ENCODE measurements around the gene TLE4.
A peak's percentile ranks its signal among the peaks of the same experiment; 100 is the strongest.

The TLE4 gene

DNA sequence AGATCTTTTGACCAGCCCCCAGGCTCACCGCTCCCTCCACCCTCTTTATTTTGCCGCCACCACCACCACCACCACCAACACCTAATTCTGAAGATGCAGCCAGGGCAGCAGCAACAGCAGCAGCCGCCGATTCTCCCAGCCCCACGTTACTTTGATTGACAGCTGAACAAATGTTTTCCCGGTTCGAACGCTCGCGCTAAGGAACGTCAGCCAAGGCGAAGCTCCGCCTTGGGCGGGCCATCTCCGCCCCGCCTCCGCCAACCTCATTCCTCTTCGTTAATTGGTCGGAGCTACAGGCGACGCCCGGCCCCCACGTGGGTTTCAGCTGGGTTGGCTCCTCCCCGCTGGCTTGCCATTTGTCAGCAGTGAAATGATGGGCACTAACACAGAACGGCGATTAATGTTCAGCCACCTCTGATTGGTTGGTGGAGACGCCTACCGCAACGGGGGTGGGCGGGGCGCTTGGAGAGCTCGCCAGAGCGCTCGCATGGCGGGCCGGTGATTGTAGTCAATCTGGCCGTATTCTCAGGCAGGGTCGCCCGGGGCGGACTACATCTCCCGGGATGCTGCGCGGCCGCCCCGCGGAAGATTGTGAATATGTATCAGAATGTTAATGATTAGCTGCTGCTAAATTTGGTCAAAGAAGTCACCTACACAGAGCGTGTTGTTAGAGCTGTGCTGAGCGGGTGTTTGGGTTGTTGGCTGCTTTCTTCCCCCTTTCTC lies at the start of gene TLE4:
Gene TLE4, plus strand, starts transcription at position 657 of the 723 bp plus-strand sequence. CDS start 826 bp downstream, outside the sequence.
- peak; percentile 95 to 98 for DNase-seq (ENCODE audit: low read depth in 2 of 2)

DNA sequence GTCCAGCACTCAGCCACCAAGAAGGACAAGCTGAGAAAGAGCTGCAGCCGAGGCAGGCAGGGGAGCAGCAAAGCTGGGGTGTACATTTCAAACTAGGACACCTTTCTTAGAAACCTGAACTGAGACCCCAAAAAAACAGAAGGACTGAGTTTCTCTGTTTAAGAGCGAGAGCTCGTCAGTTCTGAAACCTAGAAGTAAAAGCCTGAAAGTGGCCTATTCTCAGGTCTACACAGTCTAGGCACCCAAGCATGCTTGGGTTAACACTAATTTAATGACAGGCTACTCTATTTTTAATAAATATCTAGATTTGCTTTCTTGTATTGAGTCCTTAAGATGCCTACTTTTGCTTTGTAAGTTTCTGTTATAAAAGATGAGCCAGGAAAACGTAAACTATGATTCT lies 49.0 kb upstream of the TLE4 start:
- no peak for DNase-seq (ENCODE audit: low read depth in 2 of 2)

DNA sequence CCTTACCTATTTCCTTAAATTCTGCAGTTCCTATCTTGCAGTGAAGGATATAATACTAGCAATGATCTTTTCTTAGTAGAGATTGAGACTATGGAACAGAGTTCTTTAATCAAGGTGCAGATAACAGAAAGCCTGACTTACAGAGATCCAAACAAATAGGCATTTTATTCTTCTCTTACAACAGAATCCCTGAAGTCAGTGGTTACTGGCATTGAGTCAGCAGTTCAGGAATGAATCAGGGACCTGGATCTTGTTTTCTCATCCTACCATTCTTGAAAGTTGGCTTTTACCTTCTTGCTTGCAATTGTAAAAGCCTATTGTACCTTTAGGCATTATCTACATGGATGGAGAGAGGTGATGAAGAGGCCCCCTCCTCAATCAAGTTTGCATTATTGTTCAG lies 47.5 kb upstream of the TLE4 start:
- DNase-seq (ENCODE audit: low read depth in 2 of 2): no peak

DNA sequence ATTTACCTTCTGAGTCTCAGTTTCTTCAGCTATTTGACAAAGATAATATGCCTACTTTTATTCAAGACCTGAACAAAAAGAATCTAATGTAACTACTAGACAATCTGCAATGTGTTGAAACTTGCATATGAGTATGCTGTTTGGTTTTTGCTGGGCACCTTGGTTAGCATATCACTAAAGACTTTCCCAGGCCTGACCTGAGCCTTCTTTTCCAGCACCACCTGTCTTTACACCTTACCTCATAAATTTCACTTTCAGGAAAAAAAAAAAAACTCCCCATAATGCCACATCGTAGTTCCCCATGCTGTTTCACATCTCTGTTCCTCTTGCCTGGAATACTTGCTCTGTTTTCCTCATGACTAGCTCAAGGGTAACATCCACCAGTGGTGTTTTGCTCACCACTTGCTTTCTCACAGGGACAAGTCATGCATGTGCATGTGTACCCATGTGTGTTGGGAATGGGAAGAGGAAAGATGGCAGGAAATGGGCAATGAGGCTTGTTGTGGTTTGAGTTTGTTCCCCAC lies 45.6 kb upstream of the TLE4 start:
- no peak for DNase-seq (ENCODE audit: low read depth in 2 of 2)

DNA sequence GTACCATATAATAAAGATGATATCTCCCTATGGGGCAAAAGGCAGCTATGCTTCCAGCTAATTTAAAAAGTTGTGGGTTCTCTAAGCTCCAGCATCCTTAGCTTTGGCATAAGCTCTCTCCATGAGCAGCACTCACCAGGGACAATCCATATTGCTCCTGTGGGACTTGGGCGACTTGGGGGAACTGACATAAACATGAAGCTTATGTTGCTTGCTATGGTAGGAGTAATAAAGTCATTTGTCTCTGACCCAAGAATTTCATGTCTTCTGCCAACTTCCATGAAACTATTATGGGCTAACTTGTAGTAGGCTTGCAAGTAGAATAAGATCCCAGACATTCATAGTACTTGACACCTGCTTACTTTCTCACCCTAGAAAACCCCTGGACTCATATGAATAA lies 36.2 kb upstream of the TLE4 start:
- no peak for DNase-seq (ENCODE audit: low read depth in 2 of 2)

DNA sequence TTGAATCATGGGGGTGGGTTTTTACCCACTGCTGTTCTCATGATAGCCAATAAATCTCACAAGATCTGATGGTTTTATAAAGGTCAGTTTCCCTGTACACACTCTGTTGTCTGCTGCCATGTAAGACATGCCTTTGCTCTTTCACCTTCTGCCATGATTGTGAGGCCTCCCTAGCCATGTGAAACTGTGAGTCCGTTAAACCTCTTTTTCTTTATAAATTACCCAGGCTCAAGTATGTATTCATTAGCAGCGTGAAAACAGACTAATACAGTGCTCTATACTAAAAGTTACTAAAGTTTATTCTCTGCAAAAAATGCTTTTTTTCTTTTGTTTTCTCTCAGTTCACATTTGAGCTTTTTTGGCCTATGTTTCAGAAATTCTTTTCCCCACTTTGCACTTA lies 33.9 kb upstream of the TLE4 start:
- DNase-seq (ENCODE audit: low read depth in 2 of 2): no peak

DNA sequence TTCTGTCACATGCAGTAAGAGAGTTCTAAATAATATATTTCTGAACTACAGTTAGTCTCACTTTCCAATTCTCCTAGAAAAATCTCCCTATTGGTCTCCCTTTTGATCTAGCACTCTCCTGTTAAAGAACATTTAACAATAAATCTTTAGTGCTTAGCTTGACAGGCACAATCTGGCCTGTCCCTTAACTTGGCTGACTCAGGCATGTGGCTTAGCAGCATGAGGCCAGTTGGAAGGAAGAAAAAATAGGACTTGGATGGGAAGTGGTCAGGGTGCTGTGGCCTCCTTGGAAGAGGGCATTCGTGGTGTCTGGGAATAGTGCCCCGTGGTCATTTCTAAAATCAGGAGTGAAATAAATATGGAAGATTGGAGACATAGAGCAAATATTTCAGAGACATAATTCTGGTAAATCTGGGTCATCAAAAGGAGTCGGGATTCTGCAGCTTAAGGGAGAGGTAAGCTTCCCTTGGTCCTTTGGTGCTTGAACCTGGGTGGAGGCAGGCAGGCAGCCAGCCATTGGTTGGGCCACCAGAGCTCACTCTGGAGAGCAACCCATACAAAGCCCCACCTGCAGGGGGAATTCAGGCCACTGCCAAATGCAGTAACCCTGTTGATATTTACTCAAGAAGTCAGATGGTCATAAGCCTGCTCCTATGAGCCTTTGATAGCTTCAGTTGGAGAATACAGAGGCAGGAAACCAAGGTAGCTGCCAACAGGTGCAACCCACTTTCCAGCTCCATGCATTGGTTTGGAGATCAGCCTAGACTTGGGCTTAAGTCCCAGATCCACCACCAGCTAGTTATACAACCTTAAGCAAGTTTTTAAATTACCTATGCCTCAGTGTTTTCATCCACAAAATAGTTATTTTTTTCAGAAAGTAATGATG lies 28.8 kb upstream of the TLE4 start:
- DNase-seq (ENCODE audit: low read depth in 2 of 2): no peak

DNA sequence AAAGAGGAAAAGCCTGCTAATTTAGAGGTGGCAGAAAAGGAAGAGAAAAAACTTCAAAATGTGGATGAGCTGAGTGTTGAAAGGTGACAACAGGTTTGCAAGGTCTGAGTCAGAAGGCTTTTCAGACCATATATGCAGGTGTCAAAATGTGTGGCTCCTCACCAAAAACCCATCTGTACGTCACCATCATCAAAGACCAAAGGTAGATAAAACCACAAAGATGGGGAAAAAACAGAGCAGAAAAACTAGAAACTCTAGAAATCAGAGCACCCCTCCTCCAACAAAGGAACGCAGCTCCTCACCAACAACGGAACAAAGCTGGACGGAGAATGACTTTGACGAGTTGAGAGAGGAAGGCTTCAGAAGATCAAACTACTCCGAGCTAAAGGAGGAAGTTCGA lies 27.4 kb upstream of the TLE4 start:
- DNase-seq (ENCODE audit: low read depth in 2 of 2): peak in 1 of 2 donors; percentile 3

DNA sequence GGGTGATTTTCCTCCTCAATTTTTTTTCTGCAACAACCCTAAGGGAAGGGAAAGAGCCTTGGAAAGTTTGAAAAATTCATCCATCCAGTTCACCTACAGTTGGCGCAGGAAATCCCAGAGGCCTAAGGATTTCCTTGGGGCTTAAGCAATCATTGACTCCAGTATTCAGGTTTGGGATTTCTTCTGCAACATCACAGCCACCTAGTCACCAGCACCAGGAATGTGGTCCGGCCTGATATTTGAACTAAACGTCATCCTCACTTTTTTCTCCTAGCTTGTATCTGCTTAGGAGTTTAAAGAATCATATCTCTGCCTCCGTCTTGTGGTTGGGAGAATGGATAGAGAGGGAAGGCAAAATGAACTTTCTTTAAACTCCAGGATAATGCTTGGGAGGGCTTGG lies 20.2 kb upstream of the TLE4 start:
- DNase-seq (ENCODE audit: low read depth in 2 of 2): no peak

DNA sequence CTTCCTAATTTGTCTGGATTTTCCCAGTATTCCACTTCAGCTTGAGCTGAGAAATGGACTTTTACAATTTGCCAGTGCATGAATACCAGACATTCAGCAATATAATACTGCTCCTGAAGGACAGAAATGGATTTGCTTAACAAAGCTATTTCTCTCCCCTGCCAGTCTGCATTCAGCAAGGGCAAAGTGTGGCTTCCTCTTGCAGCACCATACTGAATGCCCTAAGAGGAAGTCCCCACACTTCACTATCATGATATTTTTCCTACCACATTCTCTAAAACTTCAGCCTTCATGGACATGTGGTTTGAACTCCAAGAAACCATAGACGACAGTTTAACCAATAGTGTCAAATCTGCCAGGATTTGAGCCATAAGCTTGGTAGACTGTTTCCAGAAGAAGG lies 19.8 kb upstream of the TLE4 start:
- no peak for DNase-seq (ENCODE audit: low read depth in 2 of 2)

DNA sequence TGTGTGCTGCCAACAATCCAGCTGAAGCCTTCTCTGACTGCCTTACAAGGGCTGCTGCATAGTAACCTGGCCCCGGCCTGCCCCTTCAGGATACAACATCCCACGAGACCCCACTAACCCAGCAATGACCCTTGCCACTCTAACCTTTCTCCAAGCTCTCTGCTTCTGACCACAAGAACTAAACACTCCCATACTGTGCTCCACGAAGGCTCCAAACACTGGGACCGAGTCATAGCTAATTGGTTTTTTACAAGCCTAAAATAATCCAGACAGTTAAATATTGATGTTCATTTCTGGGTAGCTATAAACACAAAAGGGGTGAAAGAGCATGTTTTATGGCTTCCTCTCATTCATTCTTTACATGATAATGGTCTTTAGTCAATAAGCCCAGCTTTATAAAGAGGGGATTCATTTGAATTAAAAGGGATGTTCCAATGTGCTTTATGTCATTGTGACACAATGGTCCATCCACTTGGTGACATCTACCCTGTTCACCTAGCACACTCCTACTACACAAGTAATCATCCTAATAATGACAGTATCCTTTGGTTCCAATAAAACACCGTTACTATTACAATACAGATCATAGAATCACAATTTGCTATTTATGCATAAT lies 16.2 kb upstream of the TLE4 start:
- no peak for DNase-seq (ENCODE audit: low read depth in 2 of 2)

DNA sequence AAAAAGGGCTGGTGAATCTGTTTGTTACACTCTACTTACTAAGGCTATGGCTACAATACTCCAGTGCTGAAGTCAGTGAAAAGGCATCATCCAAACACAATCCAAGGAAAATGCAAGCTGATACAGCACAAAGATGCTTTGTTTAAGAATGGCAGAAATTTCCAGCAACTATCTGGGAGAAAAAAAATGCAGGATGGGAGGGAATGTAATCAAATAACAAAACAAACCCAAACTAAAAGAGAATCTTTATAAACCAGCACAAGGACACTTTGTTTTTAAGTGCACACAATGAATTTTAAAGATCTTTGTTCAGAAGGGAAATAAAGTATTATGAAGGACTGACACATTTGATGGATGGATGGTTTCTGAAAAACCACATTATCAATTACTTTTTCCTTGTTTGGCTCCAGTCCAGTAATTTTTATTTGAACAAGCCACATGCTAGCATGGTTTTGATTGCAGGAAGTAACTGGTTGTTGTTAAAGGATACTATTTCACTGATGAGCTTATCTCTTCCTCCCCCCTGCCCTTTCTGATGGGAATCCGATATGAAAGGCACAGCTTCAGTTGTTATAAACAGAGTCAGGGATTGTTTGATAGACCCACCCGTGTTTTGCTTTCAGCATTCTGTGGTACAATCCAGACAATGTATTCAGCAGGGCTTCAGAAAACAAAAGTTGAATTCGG lies 12.1 kb upstream of the TLE4 start:
- DNase-seq (ENCODE audit: low read depth in 2 of 2): no peak

DNA sequence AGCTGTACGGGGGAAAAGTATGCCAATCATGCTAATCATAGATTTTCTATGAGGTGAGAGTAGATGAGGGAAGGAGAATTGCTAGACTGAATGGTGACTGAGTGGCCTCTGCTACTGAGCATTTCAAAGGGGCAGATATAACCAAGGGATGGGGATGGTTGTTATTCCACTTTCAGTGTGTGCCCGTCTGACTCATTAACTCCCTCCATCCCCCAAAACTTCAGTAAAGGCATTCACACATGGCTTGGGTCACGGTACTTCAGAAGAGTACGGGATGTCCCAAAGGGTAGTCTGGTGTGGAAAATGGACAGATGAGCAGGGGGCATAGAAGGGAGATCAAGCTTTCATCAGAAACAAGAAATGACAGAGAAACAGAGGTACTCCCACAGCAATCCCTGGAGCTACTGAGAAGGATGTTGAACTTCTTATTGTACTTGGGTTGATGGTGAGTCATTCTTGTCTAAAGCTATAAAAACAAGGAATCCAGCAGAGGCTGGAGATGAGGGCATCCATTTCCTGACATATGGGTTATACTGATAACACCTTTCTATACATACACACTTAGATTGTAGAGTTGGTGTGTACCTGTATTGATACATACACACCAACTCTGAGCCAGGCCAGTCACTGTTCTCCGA lies 8.9 kb upstream of the TLE4 start:
- DNase-seq (ENCODE audit: low read depth in 2 of 2): no peak

DNA sequence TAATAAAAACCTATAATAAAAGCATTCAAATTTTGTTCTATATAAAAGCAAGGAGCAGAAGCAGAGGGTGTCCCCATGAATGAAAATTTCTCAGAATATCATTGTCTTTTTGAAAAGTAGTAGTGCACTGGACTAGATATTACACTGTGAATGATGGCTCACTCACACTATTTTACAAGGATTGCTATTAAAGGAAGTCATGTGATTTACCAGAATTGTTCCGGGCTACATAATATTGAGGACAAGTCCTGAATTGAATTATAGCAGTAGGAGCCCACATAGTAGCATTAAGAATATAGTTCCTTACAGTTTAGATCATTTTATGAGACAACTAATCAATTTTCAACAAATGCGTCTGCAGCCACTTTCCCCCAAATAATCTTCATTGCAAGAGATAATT lies 7.7 kb upstream of the TLE4 start:
- no peak for DNase-seq (ENCODE audit: low read depth in 2 of 2)

DNA sequence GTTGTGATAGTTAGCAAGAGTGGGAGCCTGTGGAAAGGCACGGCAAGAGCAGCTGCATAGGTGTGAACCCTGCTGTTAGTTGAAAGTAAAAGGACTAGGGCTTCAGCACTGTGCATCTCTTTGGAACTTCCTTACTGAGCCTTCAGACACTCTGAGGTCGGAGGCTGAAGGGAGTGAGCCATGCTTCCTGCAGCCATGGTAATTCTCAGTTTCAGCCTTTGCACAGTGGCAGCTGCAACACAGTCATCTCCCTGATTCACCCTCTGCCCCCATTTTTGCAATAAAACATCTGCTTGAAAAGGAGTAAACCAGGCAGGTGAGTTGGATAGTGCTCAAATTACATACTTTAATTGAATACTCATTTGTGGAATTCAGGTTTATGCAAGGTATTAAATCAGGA lies 6.5 kb upstream of the TLE4 start:
- no peak for DNase-seq (ENCODE audit: low read depth in 2 of 2)

DNA sequence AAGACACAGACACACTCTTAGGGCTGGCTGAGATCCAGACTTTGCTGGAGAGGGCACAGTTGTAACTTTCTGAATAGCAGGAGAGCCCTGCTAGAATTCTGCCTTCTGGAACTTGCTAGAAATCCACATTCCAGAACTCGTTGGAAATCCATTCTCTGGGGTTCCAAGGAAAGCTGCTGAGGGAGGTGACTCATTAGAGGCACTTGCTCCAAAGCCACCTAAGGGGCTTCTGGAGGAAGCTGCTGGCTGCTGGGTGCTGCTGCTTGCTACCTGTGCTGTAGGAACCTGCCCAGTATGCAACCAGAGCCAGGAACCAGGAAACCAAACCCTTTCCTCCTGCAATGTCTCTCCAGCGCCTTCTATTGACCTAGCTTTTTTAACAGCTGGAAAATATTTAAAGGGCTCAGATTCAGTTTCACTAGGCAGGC lies 4.1 kb upstream of the TLE4 start:
- DNase-seq (ENCODE audit: low read depth in 2 of 2): no peak

DNA sequence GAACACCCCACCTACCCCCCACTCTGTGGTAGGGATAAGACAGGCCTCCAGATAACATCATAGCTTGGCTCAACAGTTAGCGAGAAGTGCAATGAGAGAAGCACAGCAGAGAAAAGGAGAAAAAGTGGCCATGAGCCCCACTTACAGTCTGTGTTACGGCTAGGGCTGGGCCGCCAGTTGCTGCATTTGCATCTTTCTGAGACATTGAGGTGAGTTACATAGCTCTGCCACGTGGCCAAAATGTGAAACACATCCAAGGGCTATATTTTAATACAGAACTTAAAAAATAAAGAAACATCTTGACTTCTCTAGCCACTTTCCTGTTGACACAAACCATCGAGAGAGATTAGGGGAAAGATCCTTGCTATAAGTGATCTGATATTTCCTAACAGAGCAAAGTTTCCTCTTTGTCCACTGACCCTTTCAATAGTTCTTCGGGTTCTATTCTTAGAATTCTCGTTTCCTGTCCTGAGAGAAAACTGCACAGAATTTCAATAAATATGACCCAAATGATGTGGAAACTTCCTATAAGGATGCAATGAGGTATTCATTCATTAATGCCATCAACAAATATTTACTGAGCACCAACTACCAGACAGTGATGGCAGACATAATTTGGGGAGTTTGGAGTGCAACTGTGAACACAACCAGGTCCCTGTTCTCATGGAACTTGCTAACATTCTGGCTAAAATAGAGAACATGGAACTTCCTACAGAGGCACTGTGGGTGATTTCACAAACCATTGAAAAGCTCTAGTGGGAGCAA lies 3.2 kb upstream of the TLE4 start:
- no peak for DNase-seq (ENCODE audit: low read depth in 2 of 2)

DNA sequence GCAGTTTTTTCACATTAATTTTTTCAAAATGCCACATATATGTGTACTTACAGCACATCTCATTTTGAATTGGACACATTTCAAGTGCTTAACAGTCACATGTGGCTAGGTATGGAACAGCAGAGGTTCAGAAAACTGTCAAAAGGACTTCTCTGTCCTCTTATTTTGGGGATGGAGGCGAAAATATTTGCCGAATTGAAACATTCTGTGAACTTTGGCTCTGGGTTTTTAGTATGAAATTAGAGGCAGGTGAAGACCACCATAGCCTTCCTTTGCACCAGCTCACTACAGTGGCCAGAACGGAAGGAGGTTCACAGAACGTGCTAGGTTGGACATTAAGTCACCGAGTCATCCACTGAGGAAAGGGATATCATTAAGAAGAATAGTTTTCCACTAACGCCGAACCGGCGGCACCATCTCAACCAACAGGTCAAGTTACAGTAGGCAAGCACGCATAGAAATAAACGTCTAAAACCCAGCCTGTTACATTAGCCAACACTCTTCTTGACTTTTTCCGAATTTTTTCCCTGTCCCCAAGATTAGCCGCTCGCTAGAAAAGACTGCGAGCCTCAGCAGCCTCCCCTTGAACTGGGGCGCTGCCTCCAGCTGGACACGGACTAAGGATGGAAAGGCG lies 1.8 kb upstream of the TLE4 start:
- no peak for DNase-seq (ENCODE audit: low read depth in 2 of 2)

DNA sequence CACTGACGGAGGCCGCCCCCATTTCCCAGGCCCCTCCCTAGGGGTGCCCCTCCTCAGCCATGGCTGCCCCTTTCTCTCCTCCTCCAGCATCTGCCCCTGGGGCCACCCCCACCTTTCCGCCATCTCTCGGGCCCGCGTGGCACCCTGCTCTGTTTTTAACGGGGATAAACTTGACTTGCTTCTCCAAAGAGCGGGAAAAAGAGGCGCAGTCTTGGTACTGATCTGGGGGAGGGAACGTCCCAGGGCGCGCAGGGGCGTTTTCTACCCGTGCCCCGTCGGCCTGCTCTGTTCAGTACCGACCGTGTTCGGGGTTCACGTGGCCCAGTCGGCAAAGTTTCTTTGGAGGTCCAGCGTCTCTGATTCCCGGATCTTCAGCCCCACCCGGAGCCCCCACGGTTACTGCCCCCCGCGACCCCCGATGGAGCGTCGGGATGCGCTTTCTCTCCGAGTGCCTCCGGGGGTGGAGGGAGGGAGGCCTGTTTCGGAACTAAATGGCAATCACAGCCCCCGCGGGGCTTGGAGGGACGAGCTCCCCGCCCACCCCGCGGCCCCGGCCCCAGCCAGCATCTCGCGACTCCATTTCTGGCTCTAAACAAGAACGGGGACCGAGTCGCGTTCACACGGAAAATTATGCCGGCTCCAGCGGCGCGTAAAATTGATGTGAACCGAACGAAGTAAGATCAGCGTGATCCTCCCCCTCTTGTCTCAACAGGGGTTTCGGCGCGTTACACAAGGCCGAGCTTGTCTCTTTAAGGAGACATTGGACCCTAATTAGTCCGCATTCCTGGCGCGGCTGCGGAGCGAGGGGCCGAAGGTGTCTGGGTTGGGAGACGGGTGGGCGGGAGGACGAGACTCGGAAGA lies 1.1 kb upstream of the TLE4 start:
- no peak for DNase-seq (ENCODE audit: low read depth in 2 of 2)

Data from activated CD4-positive, alpha-beta T cell treated with anti-CD3 and anti-CD28 coated beads for 24 hours (primary cell).